ENCODE results near the gene DOCK7. TPM values are rescaled to one million over a fixed set of nuclear protein-coding genes. Genes with fewer than 3 reads are reported as not detected.

Gene DOCK7
- total and polyA plus RNA-seq, 10 donors, result 3.3 to 48.3 (median 30.3) TPM

DNA sequence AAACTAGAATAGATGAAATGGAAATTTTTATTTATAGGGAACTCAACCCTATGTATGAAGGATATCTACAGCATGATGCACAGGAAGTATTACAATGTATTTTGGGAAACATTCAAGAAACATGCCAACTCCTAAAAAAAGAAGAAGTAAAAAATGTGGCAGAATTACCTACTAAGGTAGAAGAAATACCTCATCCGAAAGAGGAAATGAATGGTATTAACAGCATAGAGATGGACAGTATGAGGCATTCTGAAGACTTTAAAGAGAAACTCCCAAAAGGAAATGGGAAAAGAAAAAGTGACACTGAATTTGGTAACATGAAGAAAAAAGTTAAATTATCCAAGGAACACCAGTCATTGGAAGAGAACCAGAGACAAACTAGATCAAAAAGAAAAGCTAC is 243.5 kb downstream of the DOCK7 start:
- peaks cover 4 to 39% (median 21%) of the 10 kb centered on the region in 6 donors for H3K4me1 ChIP-seq
- DNase-seq, result no peak
- intact Hi-C loops (cut with DNase I; ENCODE audit: low total_unique reads), result no loop called here
- no peak overlapping the region for H3K27ac ChIP-seq
- peaks cover 0 to 95% (median 60%) of the 10 kb centered on the region in 6 donors for H3K36me3 ChIP-seq
- H3K9me3 ChIP-seq, result no peaks in the 10 kb centered on the region
- TF ChIP-seq POLR2A (IDR thresholded peaks at IDR 0.05) (no peak), POLR2AphosphoS5 (IDR thresholded peaks at IDR 0.05) (no peak)
- TF ChIP-seq, protein P1, sequence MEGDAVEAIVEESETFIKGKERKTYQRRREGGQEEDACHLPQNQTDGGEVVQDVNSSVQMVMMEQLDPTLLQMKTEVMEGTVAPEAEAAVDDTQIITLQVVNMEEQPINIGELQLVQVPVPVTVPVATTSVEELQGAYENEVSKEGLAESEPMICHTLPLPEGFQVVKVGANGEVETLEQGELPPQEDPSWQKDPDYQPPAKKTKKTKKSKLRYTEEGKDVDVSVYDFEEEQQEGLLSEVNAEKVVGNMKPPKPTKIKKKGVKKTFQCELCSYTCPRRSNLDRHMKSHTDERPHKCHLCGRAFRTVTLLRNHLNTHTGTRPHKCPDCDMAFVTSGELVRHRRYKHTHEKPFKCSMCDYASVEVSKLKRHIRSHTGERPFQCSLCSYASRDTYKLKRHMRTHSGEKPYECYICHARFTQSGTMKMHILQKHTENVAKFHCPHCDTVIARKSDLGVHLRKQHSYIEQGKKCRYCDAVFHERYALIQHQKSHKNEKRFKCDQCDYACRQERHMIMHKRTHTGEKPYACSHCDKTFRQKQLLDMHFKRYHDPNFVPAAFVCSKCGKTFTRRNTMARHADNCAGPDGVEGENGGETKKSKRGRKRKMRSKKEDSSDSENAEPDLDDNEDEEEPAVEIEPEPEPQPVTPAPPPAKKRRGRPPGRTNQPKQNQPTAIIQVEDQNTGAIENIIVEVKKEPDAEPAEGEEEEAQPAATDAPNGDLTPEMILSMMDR (IDR thresholded peaks at IDR 0.05 in 8 of 11, conservative IDR thresholded peaks at IDR 0.05 in 3 of 11), result no peak
- no peak overlapping the region for H3K4me3 ChIP-seq
- WGBS, 5 donors, result 50 to 77% (median 65%) methylated on average over 1 of the region's 1 CpG
- no peaks in the 10 kb centered on the region for H3K27me3 ChIP-seq (replicated peaks in 1 of 7)

DNA sequence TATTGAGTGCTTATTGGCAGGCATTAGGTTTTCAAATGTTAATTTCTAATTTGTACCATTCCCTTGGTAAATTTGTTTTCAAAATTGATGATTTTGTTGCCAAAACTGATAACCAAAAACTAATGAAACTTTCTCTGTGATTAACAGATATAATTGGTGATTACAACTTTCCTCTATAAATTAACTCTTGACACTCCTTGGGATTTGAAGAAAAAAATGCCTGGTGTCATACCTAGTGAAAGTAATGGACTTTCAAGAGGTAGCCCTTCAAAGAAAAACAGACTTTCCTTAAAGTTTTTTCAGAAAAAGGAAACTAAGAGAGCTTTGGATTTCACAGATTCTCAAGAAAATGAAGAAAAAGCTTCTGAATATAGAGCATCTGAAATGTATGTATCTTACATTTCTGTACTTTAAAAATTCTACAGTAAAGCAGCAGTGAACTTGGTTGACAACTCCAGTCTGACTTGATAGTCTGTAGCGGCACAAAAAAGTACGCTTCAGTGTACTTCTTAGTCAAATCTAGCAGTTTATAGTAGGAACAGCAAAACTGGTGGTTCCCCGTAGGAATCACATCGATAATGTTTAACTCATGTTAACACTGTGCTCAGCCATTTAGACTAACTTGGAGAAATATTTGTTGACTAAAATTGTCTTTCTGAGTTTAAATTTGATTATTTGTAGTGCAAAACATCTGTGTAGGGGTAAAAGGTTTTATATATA is 248.4 kb downstream of the DOCK7 start:
- no peaks in the 10 kb centered on the region for H3K27me3 ChIP-seq (replicated peaks in 1 of 7)
- peak overlapping the region in 1 of 8 donors; percentile 96 for H3K4me3 ChIP-seq
- TF ChIP-seq POLR2AphosphoS5 (IDR thresholded peaks at IDR 0.05), result no peak
- TF ChIP-seq, protein P1 (IDR thresholded peaks at IDR 0.05 in 8 of 11, conservative IDR thresholded peaks at IDR 0.05 in 3 of 11), result no peak
- no peak for TF ChIP-seq POLR2A (IDR thresholded peaks at IDR 0.05)
- H3K4me1 ChIP-seq, result peaks cover 22 to 60% (median 46%) of the 10 kb centered on the region in 6 donors
- H3K36me3 ChIP-seq, result peaks cover 0 to 46% (median 19%) of the 10 kb centered on the region in 6 donors
- no peaks in the 10 kb centered on the region for H3K9me3 ChIP-seq
- H3K27ac ChIP-seq, result no peak overlapping the region
- DNase-seq, result no peak
- 54 to 77% (median 63%) methylated on average over 4 of the region's 4 CpGs for WGBS, 5 donors
- intact Hi-C loops (cut with DNase I; ENCODE audit: low total_unique reads), result no loop called here

DNA sequence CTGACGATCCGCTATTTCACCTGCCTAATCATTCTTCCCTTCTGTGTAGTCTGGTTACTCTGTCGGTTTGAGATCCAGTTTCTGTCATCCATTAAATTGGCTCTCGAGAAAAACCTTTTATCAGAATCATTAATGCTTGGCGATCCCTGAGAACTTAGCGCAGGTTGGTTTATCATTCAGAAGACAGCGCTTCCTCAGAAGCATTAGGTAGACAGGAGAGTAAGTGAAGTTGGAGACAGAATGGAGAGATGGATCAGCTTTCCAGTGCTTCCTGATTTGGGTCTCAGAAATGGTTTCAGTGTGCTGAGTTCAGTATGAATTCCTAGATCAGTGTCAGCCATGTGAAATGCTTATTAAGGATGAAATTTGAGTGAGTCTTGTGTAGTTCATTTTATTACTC is 250.0 kb downstream of the DOCK7 start:
- WGBS, 5 donors, result 0 to 4% (median 1%) methylated on average over 7 of the region's 7 CpGs
- Histone ChIP-seq H3K27me3 (replicated peaks in 1 of 7) (no peaks in the 10 kb centered on the region), H3K4me1 (peaks cover 22 to 53% (median 42%) of the 10 kb centered on the region in 6 donors), H3K4me3 (peak overlapping the region; percentile 83 to 99 (median 96)), H3K27ac (peak overlapping the region in 5 of 8 donors; percentile 94 to 99 (median 97)), H3K36me3 (peaks cover 0 to 29% (median 12%) of the 10 kb centered on the region in 6 donors), H3K9me3 (no peaks in the 10 kb centered on the region)
- intact Hi-C loops (cut with DNase I; ENCODE audit: low total_unique reads), result no loop called here
- TF ChIP-seq, protein P1 (IDR thresholded peaks at IDR 0.05 in 8 of 11, conservative IDR thresholded peaks at IDR 0.05 in 3 of 11), result no peak
- no peak for TF ChIP-seq POLR2AphosphoS5 (IDR thresholded peaks at IDR 0.05)
- TF ChIP-seq POLR2A (IDR thresholded peaks at IDR 0.05), result no peak
- DNase-seq, result no peak

DNA sequence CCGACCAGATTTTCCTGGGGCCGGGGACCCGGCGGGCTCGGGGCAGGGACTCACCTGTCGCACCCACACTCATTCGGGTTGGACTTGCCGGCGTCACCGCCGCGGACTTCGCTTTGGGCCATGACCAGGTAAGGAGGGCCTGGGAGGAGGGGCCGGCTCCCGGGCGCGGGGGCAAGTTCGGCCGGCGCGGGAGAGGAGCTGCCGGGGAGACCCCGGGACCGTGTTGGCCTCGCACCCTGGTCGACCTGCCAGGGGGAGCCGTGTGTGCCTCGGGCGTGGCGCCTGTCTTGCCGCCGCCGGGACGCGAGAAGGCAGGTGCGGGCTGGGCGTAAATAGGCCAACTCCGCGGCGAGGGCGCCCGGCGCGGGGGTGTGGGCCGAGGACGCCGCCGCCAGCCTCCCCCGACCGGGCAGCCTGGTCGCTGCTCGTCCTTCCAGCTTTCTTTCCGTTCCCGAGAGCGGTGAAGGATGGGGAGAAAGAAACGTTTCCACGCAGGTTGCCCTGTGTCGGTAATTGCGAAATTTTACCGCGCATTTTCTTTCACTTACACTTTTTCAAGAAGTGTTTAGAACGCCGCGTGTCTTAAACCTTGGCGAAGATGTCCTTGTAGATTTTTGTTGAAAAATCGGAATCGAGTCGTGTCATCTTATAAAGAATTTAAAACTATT is 250.8 kb downstream of the DOCK7 start:
- Histone ChIP-seq H3K4me3 (peak overlapping the region; percentile 83 to 99 (median 96)), H3K27ac (peak overlapping the region; percentile 93 to 99 (median 98)), H3K36me3 (peaks cover 0 to 22% (median 7%) of the 10 kb centered on the region in 6 donors), H3K27me3 (replicated peaks in 1 of 7) (no peaks in the 10 kb centered on the region), H3K9me3 (no peaks in the 10 kb centered on the region), H3K4me1 (peaks cover 22 to 53% (median 42%) of the 10 kb centered on the region in 6 donors)
- no peak for DNase-seq
- intact Hi-C loops (cut with DNase I; ENCODE audit: low total_unique reads), result no loop called here
- WGBS, 5 donors, result 0 to 1% (median 1%) methylated on average over 52 to 68 of the region's 68 CpGs
- TF ChIP-seq POLR2AphosphoS5 (IDR thresholded peaks at IDR 0.05), result no peak
- no peak for TF ChIP-seq POLR2A (IDR thresholded peaks at IDR 0.05)
- TF ChIP-seq, protein P1 (IDR thresholded peaks at IDR 0.05 in 8 of 11, conservative IDR thresholded peaks at IDR 0.05 in 3 of 11), result no peak
